ENCODE results near the gene TSPAN14. TPM values are rescaled to one million over a fixed set of nuclear protein-coding genes. Genes with fewer than 3 reads are reported as not detected.
A peak's percentile ranks its signal among the peaks of the same experiment; 100 is the strongest.

TSPAN14 gene
- total RNA-seq, 1 donor = 23.9 TPM

DNA sequence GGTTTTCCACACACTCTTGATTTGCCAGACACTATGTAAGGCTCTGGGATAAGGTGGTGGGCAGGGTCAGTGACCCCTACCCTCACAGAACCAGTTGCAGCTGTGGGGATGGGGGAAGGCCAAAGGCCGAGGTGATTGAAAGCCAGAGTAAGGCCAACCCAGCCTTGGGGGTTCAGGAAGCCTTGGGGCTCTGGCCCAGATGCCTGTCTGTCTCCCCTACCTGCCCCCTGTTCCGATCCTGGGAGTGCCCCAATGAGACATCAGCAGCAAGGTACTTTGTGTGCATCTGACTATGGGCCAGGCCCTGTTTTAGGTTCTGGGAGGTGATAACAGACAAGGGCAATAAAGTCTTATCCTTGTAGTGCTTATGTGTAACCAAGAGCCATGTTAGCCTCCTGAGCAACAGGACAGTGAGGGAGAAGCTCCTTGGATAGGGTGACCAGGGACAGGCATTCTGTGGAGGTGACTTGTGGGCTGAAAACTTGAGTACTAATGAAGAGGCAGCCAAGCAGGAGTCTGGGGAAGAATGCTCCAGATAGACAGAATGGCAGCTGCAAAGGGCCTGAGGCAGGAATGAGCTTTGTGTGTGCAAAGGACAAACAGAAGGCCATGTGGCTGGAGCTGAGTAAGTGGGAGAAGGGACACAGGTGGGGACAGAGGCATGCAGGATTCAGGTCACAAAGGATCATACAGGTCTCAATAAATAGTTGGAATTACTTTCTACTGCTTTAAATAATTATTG lies 35.4 kb downstream of the TSPAN14 start:
- H3K4me1 ChIP-seq (ENCODE audit: insufficient read depth, low read length) = peaks cover 19% of the 10 kb centered on the region
- H3K27ac ChIP-seq (ENCODE audit: low read depth, low read length) = no peak overlapping the region
- no peaks in the 10 kb centered on the region for H3K27me3 ChIP-seq (ENCODE audit: insufficient read depth, low read length)
- TF ChIP-seq, protein P1, sequence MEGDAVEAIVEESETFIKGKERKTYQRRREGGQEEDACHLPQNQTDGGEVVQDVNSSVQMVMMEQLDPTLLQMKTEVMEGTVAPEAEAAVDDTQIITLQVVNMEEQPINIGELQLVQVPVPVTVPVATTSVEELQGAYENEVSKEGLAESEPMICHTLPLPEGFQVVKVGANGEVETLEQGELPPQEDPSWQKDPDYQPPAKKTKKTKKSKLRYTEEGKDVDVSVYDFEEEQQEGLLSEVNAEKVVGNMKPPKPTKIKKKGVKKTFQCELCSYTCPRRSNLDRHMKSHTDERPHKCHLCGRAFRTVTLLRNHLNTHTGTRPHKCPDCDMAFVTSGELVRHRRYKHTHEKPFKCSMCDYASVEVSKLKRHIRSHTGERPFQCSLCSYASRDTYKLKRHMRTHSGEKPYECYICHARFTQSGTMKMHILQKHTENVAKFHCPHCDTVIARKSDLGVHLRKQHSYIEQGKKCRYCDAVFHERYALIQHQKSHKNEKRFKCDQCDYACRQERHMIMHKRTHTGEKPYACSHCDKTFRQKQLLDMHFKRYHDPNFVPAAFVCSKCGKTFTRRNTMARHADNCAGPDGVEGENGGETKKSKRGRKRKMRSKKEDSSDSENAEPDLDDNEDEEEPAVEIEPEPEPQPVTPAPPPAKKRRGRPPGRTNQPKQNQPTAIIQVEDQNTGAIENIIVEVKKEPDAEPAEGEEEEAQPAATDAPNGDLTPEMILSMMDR (IDR thresholded peaks at IDR 0.05; ENCODE audit: extremely low read depth, low read depth, low read length) = no peak
- peak; percentile 37 for DNase-seq (ENCODE audit: insufficient read length, low spot score, missing footprints)
- H3K4me3 ChIP-seq (ENCODE audit: insufficient read depth, low read length) = no peak overlapping the region
- no peak overlapping the region for H3K4me2 ChIP-seq (ENCODE audit: insufficient read depth, low read length)
- H4K20me1 ChIP-seq (ENCODE audit: insufficient read depth, low read length) = peaks cover 28% of the 10 kb centered on the region
- H3K79me2 ChIP-seq (ENCODE audit: insufficient read depth, low read length) = peaks cover 69% of the 10 kb centered on the region
- H3K9me3 ChIP-seq (ENCODE audit: low read depth, low read length) = no peaks in the 10 kb centered on the region
- no peak overlapping the region for H2AFZ ChIP-seq (ENCODE audit: low read length)
- no peaks in the 10 kb centered on the region for H3K36me3 ChIP-seq (ENCODE audit: insufficient read depth, low read length)

DNA sequence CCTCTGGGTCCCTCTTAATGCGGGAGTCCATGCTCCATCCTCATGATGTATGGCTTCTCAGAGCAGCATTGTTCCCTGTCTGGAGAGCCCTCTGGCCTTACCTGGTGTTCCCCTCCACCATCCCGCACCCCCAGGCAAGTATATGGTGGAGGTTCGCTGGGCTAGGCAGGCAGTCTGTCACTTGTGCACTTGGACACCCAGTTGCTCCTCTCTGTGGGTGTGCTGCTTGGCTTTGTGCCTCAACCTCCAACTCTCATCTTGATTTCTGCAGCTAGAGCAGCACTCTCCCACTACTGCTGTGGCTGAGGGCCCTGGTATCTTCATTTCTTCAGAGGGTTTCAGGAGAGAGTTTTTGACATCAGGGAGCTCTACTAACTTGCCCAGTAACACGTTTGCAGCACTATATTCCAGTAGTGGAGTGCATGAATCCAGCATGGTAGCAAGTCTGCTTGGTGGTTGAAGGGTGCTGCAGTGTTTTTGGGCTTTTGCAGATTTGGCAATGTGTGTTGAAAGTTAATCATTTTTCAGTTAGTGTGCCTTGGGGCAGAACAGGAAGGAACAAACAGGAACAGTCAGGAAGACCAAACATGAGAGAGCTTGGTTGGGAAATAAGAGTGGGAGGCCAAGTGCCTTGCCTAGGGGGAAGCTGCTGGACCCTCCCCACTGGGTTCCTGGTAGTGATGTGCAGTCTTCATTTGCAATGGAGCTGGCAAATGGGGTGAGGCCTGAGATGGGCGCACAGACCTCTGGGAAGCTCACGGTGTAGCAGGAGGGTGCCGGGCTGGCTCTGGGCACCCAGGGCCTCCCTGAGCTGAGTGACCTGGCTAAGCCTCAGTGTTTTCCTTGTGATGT lies 37.4 kb downstream of the TSPAN14 start:
- H3K27me3 ChIP-seq (ENCODE audit: insufficient read depth, low read length) = no peaks in the 10 kb centered on the region
- TF ChIP-seq, protein P1 (IDR thresholded peaks at IDR 0.05; ENCODE audit: extremely low read depth, low read depth, low read length) = no peak
- no peak overlapping the region for H3K4me2 ChIP-seq (ENCODE audit: insufficient read depth, low read length)
- no peaks in the 10 kb centered on the region for H3K9me3 ChIP-seq (ENCODE audit: low read depth, low read length)
- H2AFZ ChIP-seq (ENCODE audit: low read length) = no peak overlapping the region
- no peaks in the 10 kb centered on the region for H3K36me3 ChIP-seq (ENCODE audit: insufficient read depth, low read length)
- H3K27ac ChIP-seq (ENCODE audit: low read depth, low read length) = no peak overlapping the region
- no peak overlapping the region for H3K4me3 ChIP-seq (ENCODE audit: insufficient read depth, low read length)
- H3K79me2 ChIP-seq (ENCODE audit: insufficient read depth, low read length) = peaks cover 65% of the 10 kb centered on the region
- peaks cover 28% of the 10 kb centered on the region for H3K4me1 ChIP-seq (ENCODE audit: insufficient read depth, low read length)
- peaks cover 19% of the 10 kb centered on the region for H4K20me1 ChIP-seq (ENCODE audit: insufficient read depth, low read length)
- DNase-seq (ENCODE audit: insufficient read length, low spot score, missing footprints) = peak; percentile 21

DNA sequence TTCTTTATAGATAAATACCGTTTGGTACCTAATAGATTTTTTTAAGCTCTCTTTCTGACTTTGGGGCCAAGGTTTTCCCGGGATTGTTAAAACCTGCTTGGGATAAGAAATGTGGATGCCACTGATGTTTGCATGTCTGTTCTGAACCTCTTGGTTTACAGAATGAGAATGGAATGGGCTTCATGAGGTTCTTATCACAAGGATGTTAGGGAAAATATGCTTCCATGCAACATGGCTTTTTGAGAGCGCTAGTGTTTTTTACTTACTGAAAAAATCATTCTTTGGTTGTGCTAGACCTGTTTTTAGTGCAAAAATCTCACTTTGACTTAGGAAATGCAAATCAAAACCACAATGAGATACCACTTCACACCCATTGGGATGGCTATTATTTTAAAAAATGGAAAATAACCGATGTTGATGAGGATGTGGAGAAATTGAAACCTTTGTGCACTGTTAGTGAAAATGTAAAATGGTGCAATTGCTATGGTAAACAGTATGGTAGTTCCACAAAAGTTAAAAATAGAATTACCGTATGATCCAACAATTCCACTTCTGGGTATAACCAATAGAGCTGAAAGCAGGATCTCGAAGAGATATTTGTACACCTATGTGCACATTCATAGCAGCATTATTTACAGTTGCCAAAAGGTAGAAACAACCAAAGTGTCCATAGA lies 38.9 kb downstream of the TSPAN14 start:
- H3K36me3 ChIP-seq (ENCODE audit: insufficient read depth, low read length) = no peaks in the 10 kb centered on the region
- TF ChIP-seq, protein P1 (IDR thresholded peaks at IDR 0.05; ENCODE audit: extremely low read depth, low read depth, low read length) = no peak
- H3K4me1 ChIP-seq (ENCODE audit: insufficient read depth, low read length) = peaks cover 39% of the 10 kb centered on the region
- peak; percentile 18 for DNase-seq (ENCODE audit: insufficient read length, low spot score, missing footprints)
- H3K79me2 ChIP-seq (ENCODE audit: insufficient read depth, low read length) = peaks cover 53% of the 10 kb centered on the region
- H3K4me3 ChIP-seq (ENCODE audit: insufficient read depth, low read length) = peak overlapping the region; percentile 9
- H3K9me3 ChIP-seq (ENCODE audit: low read depth, low read length) = no peaks in the 10 kb centered on the region
- H3K27ac ChIP-seq (ENCODE audit: low read depth, low read length) = peak overlapping the region; percentile 60
- H2AFZ ChIP-seq (ENCODE audit: low read length) = no peak overlapping the region
- peaks cover 15% of the 10 kb centered on the region for H4K20me1 ChIP-seq (ENCODE audit: insufficient read depth, low read length)
- no peaks in the 10 kb centered on the region for H3K27me3 ChIP-seq (ENCODE audit: insufficient read depth, low read length)
- H3K4me2 ChIP-seq (ENCODE audit: insufficient read depth, low read length) = peak overlapping the region; percentile 61

Data from osteoblast (primary cell).